ENCODE results near the gene SNX2. TPM values are rescaled to one million over a fixed set of nuclear protein-coding genes. Genes with fewer than 3 reads are reported as not detected.

The SNX2 gene, protein sequence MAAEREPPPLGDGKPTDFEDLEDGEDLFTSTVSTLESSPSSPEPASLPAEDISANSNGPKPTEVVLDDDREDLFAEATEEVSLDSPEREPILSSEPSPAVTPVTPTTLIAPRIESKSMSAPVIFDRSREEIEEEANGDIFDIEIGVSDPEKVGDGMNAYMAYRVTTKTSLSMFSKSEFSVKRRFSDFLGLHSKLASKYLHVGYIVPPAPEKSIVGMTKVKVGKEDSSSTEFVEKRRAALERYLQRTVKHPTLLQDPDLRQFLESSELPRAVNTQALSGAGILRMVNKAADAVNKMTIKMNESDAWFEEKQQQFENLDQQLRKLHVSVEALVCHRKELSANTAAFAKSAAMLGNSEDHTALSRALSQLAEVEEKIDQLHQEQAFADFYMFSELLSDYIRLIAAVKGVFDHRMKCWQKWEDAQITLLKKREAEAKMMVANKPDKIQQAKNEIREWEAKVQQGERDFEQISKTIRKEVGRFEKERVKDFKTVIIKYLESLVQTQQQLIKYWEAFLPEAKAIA
- total RNA-seq: 54.0 and 57.0 TPM in 2 replicates
- long read RNA-seq, transcript SNX2-201 (15 exons, 2,128 nt): major isoform, 410 of 476 reads
- long read RNA-seq, transcript SNX2-213 (15 exons, 2,119 nt): minor isoform, 5 of 476 reads
- long read RNA-seq, partial matches to known transcripts: 26 of 476 reads
- long read RNA-seq, other reads (novel, unspliced or antisense): 35 of 476 reads

DNA sequence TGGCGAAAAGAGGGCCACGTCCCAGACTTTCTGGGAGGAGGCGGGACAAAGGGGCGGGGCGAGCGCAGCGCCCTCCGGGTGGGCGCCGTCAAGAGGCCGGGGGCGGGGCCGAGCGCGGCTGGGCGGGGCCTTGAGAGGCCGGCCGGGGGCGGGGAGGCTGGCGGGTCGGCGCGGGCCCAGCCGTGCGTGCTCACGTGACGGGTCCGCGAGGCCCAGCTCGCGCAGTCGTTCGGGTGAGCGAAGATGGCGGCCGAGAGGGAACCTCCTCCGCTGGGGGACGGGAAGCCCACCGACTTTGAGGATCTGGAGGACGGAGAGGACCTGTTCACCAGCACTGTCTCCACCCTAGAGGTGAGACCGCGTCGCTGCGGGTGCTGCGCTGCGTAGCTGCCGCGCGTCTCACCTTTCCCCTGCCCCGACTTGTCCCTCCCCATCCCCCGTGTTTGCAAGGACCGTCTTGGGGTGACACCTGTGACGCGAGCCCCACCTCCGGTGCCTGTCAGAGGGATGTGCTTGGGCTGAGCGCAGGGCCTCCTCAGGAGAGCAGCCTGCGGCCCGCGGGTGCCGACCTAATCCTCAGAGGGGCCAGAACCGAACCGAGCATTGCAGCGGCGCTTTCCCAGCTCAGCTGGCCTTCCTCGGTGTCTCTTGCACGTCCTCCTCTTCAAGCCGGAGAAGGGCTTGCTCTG lies at the start of gene SNX2:
Gene SNX2 (plus strand): TSS at position 220 of the 689 bp plus-strand sequence. CDS start 24 bp downstream, at position 244.
- Mint-ChIP-seq H3K27me3 (no peaks in the 10 kb centered on the region), H3K9me3 (ENCODE audit: low read depth) (peaks cover 2% of the 10 kb centered on the region), H3K36me3 (ENCODE audit: insufficient read depth) (peaks cover 1% of the 10 kb centered on the region), H3K4me1 (ENCODE audit: low read depth) (peaks cover 17% of the 10 kb centered on the region), H3K4me3 (ENCODE audit: low read depth) (peak within 1 kb of the TSS; percentile 96), H3K27ac (peak within 1 kb of the TSS; percentile 97)
- peak; percentile 88 for DNase-seq (ENCODE audit: low spot score, unreplicated experiment)
- TF ChIP-seq, protein P1, sequence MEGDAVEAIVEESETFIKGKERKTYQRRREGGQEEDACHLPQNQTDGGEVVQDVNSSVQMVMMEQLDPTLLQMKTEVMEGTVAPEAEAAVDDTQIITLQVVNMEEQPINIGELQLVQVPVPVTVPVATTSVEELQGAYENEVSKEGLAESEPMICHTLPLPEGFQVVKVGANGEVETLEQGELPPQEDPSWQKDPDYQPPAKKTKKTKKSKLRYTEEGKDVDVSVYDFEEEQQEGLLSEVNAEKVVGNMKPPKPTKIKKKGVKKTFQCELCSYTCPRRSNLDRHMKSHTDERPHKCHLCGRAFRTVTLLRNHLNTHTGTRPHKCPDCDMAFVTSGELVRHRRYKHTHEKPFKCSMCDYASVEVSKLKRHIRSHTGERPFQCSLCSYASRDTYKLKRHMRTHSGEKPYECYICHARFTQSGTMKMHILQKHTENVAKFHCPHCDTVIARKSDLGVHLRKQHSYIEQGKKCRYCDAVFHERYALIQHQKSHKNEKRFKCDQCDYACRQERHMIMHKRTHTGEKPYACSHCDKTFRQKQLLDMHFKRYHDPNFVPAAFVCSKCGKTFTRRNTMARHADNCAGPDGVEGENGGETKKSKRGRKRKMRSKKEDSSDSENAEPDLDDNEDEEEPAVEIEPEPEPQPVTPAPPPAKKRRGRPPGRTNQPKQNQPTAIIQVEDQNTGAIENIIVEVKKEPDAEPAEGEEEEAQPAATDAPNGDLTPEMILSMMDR (IDR thresholded peaks at IDR 0.05; ENCODE audit: unreplicated experiment): peak; percentile 49

DNA sequence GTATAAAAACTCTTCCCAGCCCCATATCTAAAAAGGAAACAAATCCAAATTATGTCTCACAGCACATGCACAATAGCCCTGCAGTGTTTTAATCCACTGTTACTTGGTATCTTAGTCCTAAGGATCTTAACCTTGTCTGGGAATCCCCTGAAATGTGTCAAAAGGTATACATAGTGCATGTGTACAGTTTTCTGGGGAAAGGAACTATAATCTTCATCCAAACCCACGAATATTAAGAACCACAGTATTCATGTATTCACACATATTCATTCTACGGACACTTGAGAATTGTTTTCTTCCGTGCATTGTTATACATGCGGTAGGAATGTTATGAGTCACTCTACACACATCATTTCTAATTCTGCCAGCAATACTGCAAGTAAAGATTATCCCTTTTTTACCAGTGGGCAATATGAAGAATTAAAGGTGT lies 47.8 kb upstream of the SNX2 start:
- DNase-seq (ENCODE audit: low spot score, unreplicated experiment): no peak
- Mint-ChIP-seq H3K4me1 (ENCODE audit: low read depth) (peaks cover 3% of the 10 kb centered on the region), H3K27ac (no peak overlapping the region), H3K36me3 (ENCODE audit: insufficient read depth) (no peaks in the 10 kb centered on the region), H3K27me3 (no peaks in the 10 kb centered on the region), H3K4me3 (ENCODE audit: low read depth) (no peak overlapping the region), H3K9me3 (ENCODE audit: low read depth) (no peaks in the 10 kb centered on the region)
- TF ChIP-seq, protein P1 (IDR thresholded peaks at IDR 0.05; ENCODE audit: unreplicated experiment): no peak

DNA sequence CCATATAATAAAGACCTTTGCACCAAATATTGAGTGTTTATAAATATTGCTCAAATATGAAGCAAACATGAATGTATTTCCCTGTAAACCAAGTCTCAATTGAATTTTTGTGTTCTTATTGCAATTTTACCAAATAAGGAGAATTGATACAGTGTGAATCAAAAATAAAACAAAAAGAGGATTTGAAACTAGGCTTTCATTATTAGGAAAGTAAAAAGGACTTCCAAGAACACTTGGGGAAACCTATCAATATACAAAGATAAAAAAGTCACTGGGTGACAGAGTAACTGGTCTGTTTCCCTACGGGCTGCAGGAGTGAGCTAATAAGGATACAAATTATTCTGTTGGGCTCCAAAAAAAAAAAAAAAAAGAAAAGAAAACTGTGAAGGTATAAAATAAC lies 44.8 kb upstream of the SNX2 start:
- peaks cover 3% of the 10 kb centered on the region for H3K4me1 Mint-ChIP-seq (ENCODE audit: low read depth)
- no peaks in the 10 kb centered on the region for H3K27me3 Mint-ChIP-seq
- no peak overlapping the region for H3K27ac Mint-ChIP-seq
- no peaks in the 10 kb centered on the region for H3K36me3 Mint-ChIP-seq (ENCODE audit: insufficient read depth)
- no peak for DNase-seq (ENCODE audit: low spot score, unreplicated experiment)
- H3K9me3 Mint-ChIP-seq (ENCODE audit: low read depth): no peaks in the 10 kb centered on the region
- TF ChIP-seq, protein P1 (IDR thresholded peaks at IDR 0.05; ENCODE audit: unreplicated experiment): no peak
- no peak overlapping the region for H3K4me3 Mint-ChIP-seq (ENCODE audit: low read depth)

DNA sequence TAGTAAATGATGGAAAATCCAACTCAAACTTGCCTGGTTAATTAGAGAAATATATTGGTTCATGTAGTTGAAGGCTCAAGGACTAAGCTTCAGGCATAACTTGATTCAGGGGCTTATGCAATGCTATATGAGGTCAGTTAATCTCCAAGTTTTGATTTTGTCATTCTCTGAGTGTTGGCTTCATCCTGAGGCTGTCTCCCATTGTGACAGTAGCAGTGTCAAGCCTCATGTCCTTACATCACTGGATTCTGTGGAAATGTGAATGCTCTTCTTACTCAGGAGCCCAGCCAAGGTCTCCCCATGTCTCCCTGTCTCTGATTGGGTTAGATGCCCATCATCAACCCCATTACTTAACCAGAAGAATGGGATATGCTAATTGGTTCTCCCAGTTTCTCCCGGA lies 44.4 kb upstream of the SNX2 start:
- no peak overlapping the region for H3K27ac Mint-ChIP-seq
- H3K4me3 Mint-ChIP-seq (ENCODE audit: low read depth): no peak overlapping the region
- no peaks in the 10 kb centered on the region for H3K9me3 Mint-ChIP-seq (ENCODE audit: low read depth)
- TF ChIP-seq, protein P1 (IDR thresholded peaks at IDR 0.05; ENCODE audit: unreplicated experiment): no peak
- H3K27me3 Mint-ChIP-seq: no peaks in the 10 kb centered on the region
- H3K36me3 Mint-ChIP-seq (ENCODE audit: insufficient read depth): no peaks in the 10 kb centered on the region
- no peak for DNase-seq (ENCODE audit: low spot score, unreplicated experiment)
- peaks cover 3% of the 10 kb centered on the region for H3K4me1 Mint-ChIP-seq (ENCODE audit: low read depth)
